Measurements from ENCODE around the gene ERN2.
"Not testable (repeated sequence)": the region's sequence is repeated elsewhere in the genome, so short reads cannot be mapped to it uniquely, and the experiment has no call there.

The ERN2 gene

GRCh38 chr16:23712976-23713375 is at the start of gene ERN2:
TSS of gene ERN2 (minus strand) at chr16:23713222. CDS start at chr16:23713187, 35 bp downstream.
- no peak for DNase-seq

GRCh38 chr16:23757937-23758619 is 45.1 kb upstream of the ERN2 start:
- DNase-seq, result no peak

GRCh38 chr16:23757116-23757515 is 44.1 kb upstream of the ERN2 start:
- DNase-seq, result no peak

GRCh38 chr16:23755484-23755809 is 42.4 kb upstream of the ERN2 start:
- no peak for DNase-seq

DNA sequence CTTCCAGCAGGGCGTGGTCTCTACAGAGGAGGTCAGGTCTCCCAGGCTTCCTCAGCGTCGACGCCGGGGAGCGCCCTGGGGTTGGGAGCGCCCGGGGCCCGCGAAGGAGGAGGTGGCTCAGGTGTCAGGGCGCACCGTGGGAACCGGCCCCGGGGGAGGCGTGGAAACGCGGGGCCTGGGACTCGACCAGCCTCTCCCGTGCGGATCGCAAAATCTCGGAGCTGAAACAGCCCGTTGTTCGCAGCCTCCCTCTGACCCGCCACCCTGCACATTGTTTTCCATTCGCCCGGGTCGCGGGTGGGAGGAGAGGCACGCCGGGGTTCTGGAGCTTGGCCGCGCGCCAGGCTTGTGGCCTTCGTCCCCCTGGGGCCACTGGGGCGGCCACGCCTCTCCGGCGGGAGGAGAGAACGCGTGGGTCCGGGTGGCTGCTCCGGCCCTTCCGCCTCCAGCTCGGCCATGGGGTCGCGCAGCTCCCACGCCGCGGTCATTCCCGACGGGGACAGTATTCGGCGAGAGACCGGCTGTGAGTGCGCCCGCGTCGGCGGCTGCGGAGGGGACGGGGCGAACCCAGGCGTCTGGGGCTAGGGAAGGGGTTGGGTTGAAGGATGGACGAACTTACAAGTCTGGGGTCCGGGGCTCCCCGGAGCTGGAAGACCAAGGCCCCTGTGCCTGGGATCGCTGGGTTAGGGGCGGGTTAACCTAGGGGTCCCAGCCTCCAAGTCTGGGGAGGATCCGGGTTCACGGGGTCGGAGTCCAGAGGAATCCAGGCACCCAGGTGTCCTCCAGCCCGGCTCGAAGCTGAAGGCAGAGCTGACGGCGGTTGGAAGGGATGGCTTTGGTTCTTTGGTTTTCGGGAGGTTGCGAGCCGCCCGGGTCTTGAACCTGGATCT is 41.8 kb upstream of the ERN2 start, which contains the start of gene CHP2:
Gene CHP2 (plus strand): TSS at position 433 of the 890 bp plus-strand sequence. CDS start 24 bp downstream, at position 457.
- no peak for DNase-seq

- no peak for DNase-seq
Measured at GRCh38 chr16:23753908-23754593, 41.0 kb upstream of the ERN2 start.

DNA sequence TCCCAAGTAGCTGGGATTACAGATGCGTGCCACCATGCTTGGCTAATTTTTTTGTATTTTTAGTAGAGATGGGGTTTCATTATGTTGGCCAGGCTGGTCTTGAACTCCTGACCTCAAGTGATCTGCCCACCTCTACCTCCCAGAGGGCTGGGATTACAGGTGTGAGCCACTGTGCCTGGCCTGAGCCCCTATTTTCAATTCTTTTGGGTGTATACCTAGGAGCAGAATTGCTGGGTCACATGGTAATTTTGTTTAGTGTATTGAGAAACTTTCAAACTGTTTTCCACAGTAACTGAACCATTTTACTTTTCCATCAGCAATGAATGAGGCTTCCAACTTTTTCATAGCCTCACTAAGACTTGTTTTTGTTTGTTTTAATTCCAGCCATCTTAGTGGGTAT is 38.0 kb upstream of the ERN2 start:
- not testable (repeated sequence) for DNase-seq

GRCh38 chr16:23748630-23749029 is 35.6 kb upstream of the ERN2 start:
- no peak for DNase-seq

DNA sequence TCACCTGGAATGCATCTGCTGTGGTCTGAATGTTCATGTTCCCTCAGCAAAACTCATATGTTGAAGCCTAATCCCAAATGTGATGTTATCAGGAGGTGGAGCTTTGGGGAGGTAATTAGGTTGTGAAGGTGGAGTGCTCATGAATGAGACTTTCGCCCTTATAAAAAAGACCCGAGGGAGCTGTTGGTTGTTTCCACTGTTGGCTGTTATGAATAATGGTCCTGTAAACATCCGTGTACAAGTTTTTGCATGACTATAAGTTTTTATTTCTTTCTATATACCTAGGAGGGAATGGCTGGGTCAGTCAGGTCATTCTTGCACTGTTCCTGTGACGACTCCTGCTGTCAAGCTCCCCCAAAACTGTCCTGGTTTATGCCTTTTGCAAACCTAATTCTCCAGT is 32.2 kb upstream of the ERN2 start:
- no peak for DNase-seq

- DNase-seq, result no peak
Measured at GRCh38 chr16:23742766-23743165, 29.7 kb upstream of the ERN2 start.

- DNase-seq, result no peak
Measured at GRCh38 chr16:23741675-23742303, 28.8 kb upstream of the ERN2 start.

DNA sequence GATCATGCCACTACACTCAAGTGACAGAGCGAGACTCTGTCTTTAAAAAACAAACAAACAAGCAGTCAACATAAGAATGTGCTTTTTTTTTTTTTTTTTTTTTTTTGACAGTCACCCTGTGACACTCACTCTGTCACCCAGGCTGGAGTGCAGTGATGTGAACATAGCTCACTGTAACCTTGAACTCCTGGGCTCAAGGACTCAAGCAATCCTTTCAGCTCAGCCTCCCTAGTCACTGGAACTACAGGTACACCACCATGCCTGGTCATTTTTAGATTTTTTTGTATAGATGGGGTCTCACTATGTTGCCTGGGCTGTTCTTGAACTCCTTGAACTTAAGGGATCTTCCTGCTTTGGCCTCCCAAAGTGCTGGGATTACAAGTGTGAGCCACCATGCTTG is 26.5 kb upstream of the ERN2 start:
- DNase-seq, result no peak

DNA sequence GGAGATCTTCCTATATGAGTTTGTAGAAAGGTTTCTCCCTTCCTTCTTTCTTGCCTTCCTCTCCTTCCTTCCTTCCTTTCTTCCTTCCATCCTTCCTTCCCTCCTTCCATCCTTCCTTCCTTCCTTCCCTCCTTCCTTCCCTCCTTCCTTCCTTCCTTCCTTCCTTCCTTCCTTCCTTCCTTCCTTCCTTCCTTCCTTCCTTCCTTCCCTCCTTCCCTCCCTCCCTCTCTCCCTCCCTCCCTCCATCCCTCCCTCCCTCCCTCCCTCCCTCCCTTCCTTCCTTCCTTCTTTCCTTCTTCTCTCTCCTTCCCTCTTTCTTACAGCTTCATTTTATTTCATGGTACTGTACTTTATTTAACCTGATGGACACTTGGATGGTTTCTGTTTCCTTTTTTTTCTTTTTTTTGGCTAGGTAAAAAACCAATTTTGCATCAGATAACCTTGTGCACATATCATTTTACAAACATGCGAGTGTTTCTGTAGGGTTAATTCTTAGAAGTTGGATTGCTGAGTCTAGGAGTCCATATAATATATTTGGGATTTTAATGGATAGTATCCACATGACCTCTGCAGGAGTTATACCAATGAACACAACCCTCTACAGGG is 24.5 kb upstream of the ERN2 start:
- DNase-seq, result not testable (repeated sequence)

- no peak for DNase-seq
Measured at GRCh38 chr16:23734176-23734893, 21.3 kb upstream of the ERN2 start.

- no peak for DNase-seq
Measured at GRCh38 chr16:23729503-23730424, 16.7 kb upstream of the ERN2 start.

DNA sequence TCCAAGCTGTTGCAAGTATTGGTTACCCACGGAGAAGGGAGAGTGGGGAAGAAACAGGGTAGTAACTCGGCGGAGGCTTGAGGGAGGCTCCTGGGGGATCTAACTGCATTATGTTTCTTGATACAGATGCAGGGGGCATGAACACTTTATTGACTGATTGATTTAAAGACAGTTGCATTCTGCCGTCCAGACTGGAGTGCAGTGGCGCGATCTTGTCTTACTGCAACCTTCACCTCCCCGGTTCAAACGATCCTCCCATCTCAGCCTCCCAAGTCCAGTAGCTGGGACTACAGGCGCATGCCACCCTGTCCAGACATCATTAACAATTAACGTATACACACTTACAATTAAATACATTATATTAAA is 15.1 kb upstream of the ERN2 start:
- no peak for DNase-seq

GRCh38 chr16:23726710-23727109 is 13.7 kb upstream of the ERN2 start:
- DNase-seq, result no peak

GRCh38 chr16:23724785-23725131 is 11.7 kb upstream of the ERN2 start:
- no peak for DNase-seq

- DNase-seq, result no peak
Measured at GRCh38 chr16:23724096-23724784, 11.2 kb upstream of the ERN2 start.

- not testable (repeated sequence) for DNase-seq
Measured at GRCh38 chr16:23722613-23723240, 9.7 kb upstream of the ERN2 start.

Data from activated effector memory CD4-positive, alpha-beta T cell treated with anti-CD3 and anti-CD28 coated beads, Interleukin-2, amount 50 U/mL, for 16 hours (primary cell).